BE2C (cell line): ENCODE results near the gene WNT2B.

ENCODE experiments used
- DNase-seq: peaks from one replicate; pipeline ENCODE4 v3.0.0-alpha.2; 2020
- H3K27me3 ChIP-seq: fragments of 250-450 bp; sonication (Bioruptor Pico); 2 replicates; pipeline ENCODE4 v1.5.1; 2020; ENCODE audit warnings: mild to moderate bottlenecking
- H3K36me3 ChIP-seq: fragments of 250-450 bp; sonication (Bioruptor Pico); 2 replicates; pipeline ENCODE4 v1.5.1; 2020; ENCODE audit warnings: mild to moderate bottlenecking
- H3K4me1 ChIP-seq: fragments of 250-450 bp; sonication (Bioruptor Pico); 2 replicates; pipeline ENCODE4 v1.5.1; 2020
- H3K4me3 ChIP-seq: 2 replicates; pipeline ENCODE4 v1.5.1; 2011; ENCODE audit warnings: low read depth, low read length
- H3K9me3 ChIP-seq: fragments of 250-450 bp; sonication (Bioruptor Pico); 2 replicates; pipeline ENCODE4 v1.5.1; 2020
- TF ChIP-seq, protein P1 (sequence below): IDR thresholded peaks from 2 replicates; pipeline ENCODE4 v1.5.1; 2012; ENCODE audit warnings: mild to moderate bottlenecking, low read depth, low read length

The WNT2B gene

DNA sequence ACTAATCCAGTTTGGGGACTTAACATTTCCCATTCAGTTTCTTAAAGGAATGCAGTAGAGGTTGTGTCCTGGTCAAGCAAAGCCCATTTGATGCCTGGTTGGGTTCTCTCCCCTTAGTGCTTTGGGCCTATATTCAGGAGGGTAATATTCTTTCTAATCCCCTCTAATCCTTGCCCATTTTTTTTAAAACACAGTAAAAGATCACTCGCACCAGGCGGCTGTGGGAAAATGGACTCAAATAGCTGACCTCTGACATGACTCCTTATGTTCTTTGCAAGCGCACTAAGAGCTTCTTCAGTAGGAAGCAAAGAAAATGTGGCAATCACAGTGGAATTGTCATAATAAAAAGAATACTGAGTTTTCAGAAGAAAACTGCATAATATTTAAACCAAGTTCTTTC is 49.9 kb downstream of the WNT2B start:
- H3K4me1 ChIP-seq, result no peaks in the 10 kb centered on the region
- no peak overlapping the region for H3K4me3 ChIP-seq
- no peaks in the 10 kb centered on the region for H3K27me3 ChIP-seq
- DNase-seq, result no peak
- no peaks in the 10 kb centered on the region for H3K9me3 ChIP-seq
- TF ChIP-seq, protein P1, sequence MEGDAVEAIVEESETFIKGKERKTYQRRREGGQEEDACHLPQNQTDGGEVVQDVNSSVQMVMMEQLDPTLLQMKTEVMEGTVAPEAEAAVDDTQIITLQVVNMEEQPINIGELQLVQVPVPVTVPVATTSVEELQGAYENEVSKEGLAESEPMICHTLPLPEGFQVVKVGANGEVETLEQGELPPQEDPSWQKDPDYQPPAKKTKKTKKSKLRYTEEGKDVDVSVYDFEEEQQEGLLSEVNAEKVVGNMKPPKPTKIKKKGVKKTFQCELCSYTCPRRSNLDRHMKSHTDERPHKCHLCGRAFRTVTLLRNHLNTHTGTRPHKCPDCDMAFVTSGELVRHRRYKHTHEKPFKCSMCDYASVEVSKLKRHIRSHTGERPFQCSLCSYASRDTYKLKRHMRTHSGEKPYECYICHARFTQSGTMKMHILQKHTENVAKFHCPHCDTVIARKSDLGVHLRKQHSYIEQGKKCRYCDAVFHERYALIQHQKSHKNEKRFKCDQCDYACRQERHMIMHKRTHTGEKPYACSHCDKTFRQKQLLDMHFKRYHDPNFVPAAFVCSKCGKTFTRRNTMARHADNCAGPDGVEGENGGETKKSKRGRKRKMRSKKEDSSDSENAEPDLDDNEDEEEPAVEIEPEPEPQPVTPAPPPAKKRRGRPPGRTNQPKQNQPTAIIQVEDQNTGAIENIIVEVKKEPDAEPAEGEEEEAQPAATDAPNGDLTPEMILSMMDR, result no peak
- H3K36me3 ChIP-seq, result no peaks in the 10 kb centered on the region

DNA sequence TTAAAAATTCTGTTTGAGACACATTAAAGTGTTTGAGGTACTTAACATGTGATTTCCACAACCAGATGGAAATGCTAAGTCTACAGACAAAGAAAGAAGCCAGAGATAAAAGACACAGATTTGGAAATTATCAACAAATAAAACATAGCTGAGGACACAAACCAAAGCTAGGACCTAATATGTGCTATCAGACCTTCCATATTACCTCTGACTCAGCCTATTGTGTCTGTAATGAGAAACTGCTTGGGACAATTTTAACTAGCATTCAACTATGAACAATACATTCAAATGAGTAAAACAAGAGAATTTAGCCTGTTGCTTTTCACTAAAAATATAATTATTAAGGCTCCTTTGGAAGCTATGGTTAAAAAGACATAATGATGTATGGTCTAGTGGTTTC is 54.6 kb downstream of the WNT2B start:
- H3K27me3 ChIP-seq, result no peaks in the 10 kb centered on the region
- DNase-seq, result no peak
- no peaks in the 10 kb centered on the region for H3K9me3 ChIP-seq
- peaks cover 4% of the 10 kb centered on the region for H3K36me3 ChIP-seq
- H3K4me1 ChIP-seq, result no peaks in the 10 kb centered on the region
- no peak overlapping the region for H3K4me3 ChIP-seq
- TF ChIP-seq, protein P1, result no peak

DNA sequence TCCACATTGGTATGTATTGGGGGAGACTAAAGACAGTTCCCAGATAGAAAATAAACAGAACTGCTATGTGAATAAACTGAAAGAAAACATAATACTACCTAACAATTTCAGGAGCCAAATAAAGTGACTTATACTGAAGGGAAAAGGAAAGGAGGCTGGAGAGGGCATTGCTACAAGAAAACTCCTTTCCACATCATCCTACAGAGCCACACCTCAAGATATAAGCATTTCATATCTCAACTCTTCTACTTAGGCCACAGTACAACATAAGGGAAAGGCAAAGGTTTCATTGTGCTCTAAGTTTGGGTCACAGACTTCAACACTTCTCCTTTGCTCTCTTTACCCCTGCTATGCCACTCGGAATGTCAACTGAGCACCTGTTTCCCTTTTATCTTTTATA is 55.3 kb downstream of the WNT2B start:
- Histone ChIP-seq H3K4me3 (no peak overlapping the region), H3K36me3 (peaks cover 6% of the 10 kb centered on the region), H3K9me3 (no peaks in the 10 kb centered on the region), H3K27me3 (no peaks in the 10 kb centered on the region), H3K4me1 (no peaks in the 10 kb centered on the region)
- TF ChIP-seq, protein P1, result no peak
- DNase-seq, result no peak

DNA sequence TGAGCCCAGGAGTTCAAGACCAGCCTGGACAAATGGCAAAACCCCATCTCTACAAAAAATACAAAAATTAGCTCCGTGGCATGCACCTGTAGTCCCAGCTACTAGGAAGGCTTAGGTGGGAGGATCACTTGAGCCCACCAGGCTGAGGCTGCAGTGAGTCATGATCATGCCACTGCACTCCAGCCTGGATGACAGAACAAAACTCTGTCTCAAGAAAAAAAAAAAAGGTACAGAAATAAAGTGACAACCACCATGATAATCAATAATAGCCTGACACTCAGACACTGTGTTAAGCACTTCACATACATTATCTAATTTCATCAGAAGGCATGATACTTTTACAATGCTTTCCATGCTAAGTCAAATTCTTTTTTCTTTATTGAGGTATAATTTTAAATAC is 57.0 kb downstream of the WNT2B start:
- TF ChIP-seq, protein P1, result no peak
- Histone ChIP-seq H3K9me3 (no peaks in the 10 kb centered on the region), H3K4me1 (no peaks in the 10 kb centered on the region), H3K36me3 (peaks cover 13% of the 10 kb centered on the region), H3K27me3 (no peaks in the 10 kb centered on the region), H3K4me3 (no peak overlapping the region)
- DNase-seq, result no peak

DNA sequence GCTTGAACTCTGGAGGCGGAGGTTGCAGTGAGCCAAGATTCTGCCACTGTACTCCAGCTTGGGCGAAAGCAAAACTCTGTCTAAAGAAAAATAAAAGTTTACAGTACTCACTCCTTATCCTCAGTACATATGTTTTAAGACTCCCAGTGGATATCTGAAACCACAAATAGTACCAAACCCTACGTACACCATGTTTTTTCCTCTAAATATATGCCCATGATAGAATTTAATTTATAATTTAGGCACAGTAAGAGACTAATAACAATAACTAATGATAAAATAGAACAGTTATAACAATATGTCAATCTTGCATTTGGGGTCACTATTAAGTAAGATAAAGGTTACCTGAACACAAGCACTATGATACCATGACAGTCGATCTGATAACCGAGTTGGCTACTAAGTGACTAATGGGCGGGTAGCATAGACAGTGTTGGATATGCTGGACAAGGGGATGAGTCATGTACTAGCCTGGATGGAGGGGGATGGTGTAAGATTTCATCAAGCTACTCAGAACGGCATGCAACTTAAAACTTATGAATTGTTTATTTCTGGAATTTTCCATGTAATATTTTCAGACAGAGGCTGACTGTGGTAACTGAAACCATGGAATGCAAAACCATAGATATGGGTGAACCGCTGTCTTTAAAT is 66.5 kb downstream of the WNT2B start:
- no peaks in the 10 kb centered on the region for H3K9me3 ChIP-seq
- no peak overlapping the region for H3K4me3 ChIP-seq
- peaks cover 3% of the 10 kb centered on the region; the same call in 1 of the 2 replicates for H3K4me1 ChIP-seq
- H3K27me3 ChIP-seq, result no peaks in the 10 kb centered on the region
- TF ChIP-seq, protein P1, result no peak
- peaks cover 53% of the 10 kb centered on the region for H3K36me3 ChIP-seq
- DNase-seq, result peak; percentile 42

DNA sequence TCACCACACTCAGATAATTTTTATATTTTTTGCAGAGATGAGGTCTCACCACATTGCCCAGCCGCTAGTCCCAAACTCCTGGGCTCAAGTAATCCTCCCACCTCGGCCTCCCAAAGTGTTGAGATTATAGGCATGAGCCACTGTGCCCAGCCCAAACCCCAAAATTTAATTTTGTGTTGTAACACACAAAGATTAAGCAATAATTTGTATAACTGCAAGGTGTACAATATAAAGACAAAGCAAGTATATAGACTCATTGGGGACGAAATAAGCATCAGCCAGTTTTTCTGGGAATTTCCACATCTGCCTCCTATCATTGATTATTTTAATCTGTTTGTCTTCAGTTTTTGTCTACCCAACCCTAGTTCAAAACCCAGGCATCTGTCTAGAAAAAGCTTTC is 67.5 kb downstream of the WNT2B start:
- Histone ChIP-seq H3K27me3 (no peaks in the 10 kb centered on the region), H3K36me3 (peaks cover 48% of the 10 kb centered on the region), H3K9me3 (no peaks in the 10 kb centered on the region), H3K4me1 (peaks cover 3% of the 10 kb centered on the region; the same call in 1 of the 2 replicates), H3K4me3 (no peak overlapping the region)
- DNase-seq, result no peak
- TF ChIP-seq, protein P1, result no peak
